ENCODE measurements around the gene HSD3B7. TPM values are rescaled to one million over a fixed set of nuclear protein-coding genes. Genes with fewer than 3 reads are reported as not detected.

The HSD3B7 gene
- total RNA-seq, result 10 to 100 TPM; 13.0 to 20.3 TPM

GRCh38 chr16:30984669-30985400, at the start of gene HSD3B7:
Gene HSD3B7 (plus strand): TSS chr16:30985207. CDS start chr16:30985659, 452 bp downstream.

GRCh38 chr16:30948667-30949649, 36.0 kb upstream of the HSD3B7 start, which contains the start of gene ORAI3:
Gene ORAI3 (plus strand): TSS chr16:30949068. CDS start chr16:30949290, 222 bp downstream.

DNA sequence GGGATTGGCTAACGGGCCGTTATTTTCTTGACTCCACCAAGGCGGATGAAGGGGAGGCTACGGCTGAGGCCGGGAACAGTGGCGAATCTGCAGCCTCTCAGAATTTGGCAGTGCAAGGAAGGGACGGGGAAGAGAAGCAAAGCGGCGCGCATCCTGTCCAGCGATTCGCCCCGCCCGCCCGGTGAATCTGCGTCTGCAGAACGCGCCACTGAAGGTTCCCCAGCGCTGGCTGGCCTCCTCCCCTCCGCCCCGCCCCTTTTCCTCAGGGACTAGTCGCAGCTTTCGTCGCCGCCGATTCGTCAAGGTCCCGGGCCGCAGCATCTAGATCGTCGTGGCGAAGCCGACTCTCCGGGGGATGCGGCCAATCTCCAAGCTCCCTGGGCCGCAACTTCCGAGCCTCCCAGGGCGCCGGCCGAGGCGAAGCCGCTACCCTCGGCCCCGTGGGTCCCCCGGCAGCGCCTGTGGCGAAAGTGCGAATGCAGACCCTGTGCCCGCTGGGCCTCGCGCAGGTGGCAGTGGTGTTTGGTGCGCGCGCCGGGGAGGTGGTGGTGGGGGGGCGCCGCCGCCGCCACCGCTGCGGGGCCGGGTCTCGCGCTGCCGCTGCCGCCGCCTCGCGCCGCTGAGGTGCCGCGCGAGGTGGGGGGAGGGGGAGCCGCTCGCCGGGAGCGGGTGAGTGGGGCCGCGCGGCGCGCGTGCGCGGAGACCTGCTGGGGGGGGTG, 27.4 kb upstream of the HSD3B7 start, which contains the start of gene SETD1A:
TSS of gene SETD1A (plus strand) at position 299 of the 719 bp plus-strand sequence. CDS start 978 bp downstream, outside the sequence.

GRCh38 chr16:31010585-31011325, 25.7 kb downstream of the HSD3B7 start, which contains the start of gene STX1B:
Gene STX1B (minus strand): TSS chr16:31010638. CDS start chr16:31010396, 242 bp downstream.

DNA sequence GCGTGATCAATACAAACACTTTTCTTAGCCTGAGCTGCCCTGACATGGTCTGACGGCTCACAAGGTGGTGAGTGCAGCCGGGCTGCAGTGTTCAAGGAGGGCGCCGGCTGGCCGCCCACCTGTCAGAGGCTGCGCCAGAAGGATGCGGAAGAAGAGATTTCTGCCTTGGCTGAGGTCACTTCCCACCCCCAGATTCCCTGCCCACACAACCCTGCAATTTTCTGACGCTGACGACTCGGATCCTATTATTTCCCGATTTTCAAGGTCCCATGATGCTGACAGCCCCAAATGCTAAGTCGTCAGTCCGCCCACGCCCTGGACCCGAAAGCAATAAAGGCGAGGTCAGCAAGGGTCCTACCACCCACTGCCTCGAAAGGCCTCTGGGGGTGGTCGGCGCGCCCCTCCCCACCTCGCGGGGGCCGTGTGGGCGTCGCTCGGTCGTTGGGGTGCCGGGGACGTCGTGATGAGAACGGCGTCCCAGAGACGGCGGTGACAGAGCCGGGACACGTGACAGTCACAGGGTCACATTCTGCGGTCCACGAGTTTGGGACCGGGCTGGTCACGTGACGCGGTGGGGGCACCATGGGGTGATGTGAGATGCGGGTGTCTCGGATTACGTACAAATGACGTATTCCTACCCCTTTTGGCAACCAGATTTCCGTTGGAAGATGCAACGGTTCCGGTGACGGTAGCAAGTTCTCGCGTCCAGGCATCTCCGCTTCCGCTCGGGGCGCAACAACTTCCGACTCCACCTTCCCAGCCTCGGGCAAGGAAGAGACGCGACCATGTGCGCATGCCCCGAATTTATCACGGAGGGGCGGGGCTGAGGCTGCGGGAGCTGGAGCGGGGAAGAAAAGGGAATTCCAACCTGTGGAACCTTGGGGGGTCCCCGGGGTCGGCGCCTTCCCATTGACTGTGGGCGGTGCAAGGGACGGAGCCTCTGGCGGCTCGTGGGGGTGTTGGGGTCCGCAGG, 48.0 kb downstream of the HSD3B7 start, which contains the start of gene STX4:
TSS of gene STX4 (plus strand) at position 823 of the 973 bp plus-strand sequence. CDS start 248 bp downstream, outside the sequence.

Small RNAs within 50 kb of the gene (small RNA-seq; reads per million reads assigned to genes)
- gene AC135048.1, result 0 to 0.17 reads per million in 2 donors

Other genes with a start within 250 kb of the HSD3B7 start
- gene PHKG2, start 236.8 kb upstream of the HSD3B7 start, total RNA-seq, result 10 to 100 TPM; 21.7 to 27.0 TPM
- 1 to 10 TPM; 2.1 to 4.3 TPM for gene CFAP119, start 223.1 kb upstream of the HSD3B7 start, total RNA-seq
- gene RNF40, start 222.9 kb upstream of the HSD3B7 start, total RNA-seq, result 10 to 100 TPM; 73.9 to 76.4 TPM
- 10 to 100 TPM; 10.3 to 13.4 TPM for gene ZNF629, start 198.0 kb upstream of the HSD3B7 start, total RNA-seq
- 10 to 100 TPM; 12.7 to 25.3 TPM for gene BCL7C, start 91.1 kb upstream of the HSD3B7 start, total RNA-seq
- gene CTF1, start 88.6 kb upstream of the HSD3B7 start, total RNA-seq, result under 1 TPM; 0.34 to 0.67 TPM
- gene FBXL19, start 61.6 kb upstream of the HSD3B7 start, total RNA-seq, result 10 to 100 TPM; 13.4 to 15.0 TPM
- 10 to 100 TPM; 29.3 to 35.4 TPM for gene ORAI3, start 36.1 kb upstream of the HSD3B7 start, total RNA-seq
- gene SETD1A, start 27.5 kb upstream of the HSD3B7 start, total RNA-seq, result 1 to 10 TPM; 3.8 to 9.7 TPM
- 1 to 10 TPM in 1 of 2 donors, under 1 TPM in 1; 0.67 to 3.1 TPM for gene STX1B, start 25.4 kb downstream of the HSD3B7 start, total RNA-seq
- 10 to 100 TPM; 13.0 to 17.2 TPM for gene STX4, start 48.4 kb downstream of the HSD3B7 start, total RNA-seq
- gene ZNF668, start 89.0 kb downstream of the HSD3B7 start, total RNA-seq, result 10 to 100 TPM in 1 of 2 donors, 1 to 10 TPM in 1; 8.6 to 14.0 TPM
- 10 to 100 TPM; 14.1 to 17.6 TPM for gene ZNF646, start 89.2 kb downstream of the HSD3B7 start, total RNA-seq
- 1 to 10 TPM in 1 of 2 donors, under 1 TPM in 1; 0.67 to 1.0 TPM for gene PRSS53, start 103.7 kb downstream of the HSD3B7 start, total RNA-seq
- gene VKORC1, start 109.6 kb downstream of the HSD3B7 start, total RNA-seq, result 10 to 100 TPM; 78.9 to 87.1 TPM
- gene BCKDK, start 123.2 kb downstream of the HSD3B7 start, total RNA-seq, result 10 to 100 TPM; 42.6 to 43.7 TPM
- 10 to 100 TPM; 25.8 to 31.6 TPM for gene KAT8, start 132.5 kb downstream of the HSD3B7 start, total RNA-seq
- under 1 TPM in 1 of 2 donors, not detected in 1; under 0.01 TPM for gene PRSS8, start 150.5 kb downstream of the HSD3B7 start, total RNA-seq
- gene PRSS36, start 164.9 kb downstream of the HSD3B7 start, total RNA-seq, result under 1 TPM; 0.33 to 0.69 TPM
- gene FUS, start 194.9 kb downstream of the HSD3B7 start, total RNA-seq, result 10 to 100 TPM; 45.4 to 51.0 TPM
- gene PYCARD, start 217.6 kb downstream of the HSD3B7 start, total RNA-seq, result 100 to 1,000 TPM; 195 to 298 TPM
- gene TRIM72, start 228.9 kb downstream of the HSD3B7 start, total RNA-seq, result under 1 TPM; under 0.01 TPM
- not detected for gene PYDC1, start 231.9 kb downstream of the HSD3B7 start, total RNA-seq

Measured in melanocyte of skin (primary cell).